Heart left ventricle (tissue), 13 donors: ENCODE results near the gene KCNJ6.

ENCODE experiments used
- CTCF ChIP-seq, 12 donors: fragments of 200-600 bp; sonication (generic) in 4 of 12; IDR thresholded peaks; one replicate each; pipeline versions ENCODE4 v1.5.0 to v1.8.0; 2018 to 2022; ENCODE audit warnings: antibody characterized with exemption in 12 of 12, mild to moderate bottlenecking in 5 of 12
- POLR2A ChIP-seq, 2 donors: fragments of 450-650 bp; IDR thresholded peaks; one replicate each; pipeline ENCODE4 v1.6.1; 2017; ENCODE audit warnings: antibody characterized with exemption in 2 of 2, mild to moderate bottlenecking in 2 of 2, moderate library complexity in 2 of 2
- donor health status: ischemic (EF 13 %, LVEDD 7.1; RV severe dilation, severe dysfunction).
- donor health status: DM: no; HTN: yes; CAD: no.
- donor health status: DM: no; HTN: no; CAD: no.
- donor health status: ischemic (EF 25% LVEDD 6.9; RV normal size, moderate dysfunction).
- donor health status: ischemic (EF 25% LVEDD 5.7; RV mildly dilated, moderate dysfunction).
- donor health status: ischemic (EF 35%, LVEDD 5.7; RV mildly dilated, moderate dysfunction).
- donor health status: nonischemic (EF 11% LVEDD 7.7; RV severe dilation, severe dysfunction).
- donor health status: DM: yes; HTN: yes; CAD: no.
- donor health status: PGD.
- donor health status: ischemic (EF 29% LVEDD 5.4; RV normal size, mild dysfunction).
- donor health status: nonischemic (EF 23%, LVEDD 6.1; RV moderate dilation, normal function).

- TF ChIP-seq CTCF (IDR thresholded peaks at IDR 0.05) (no peak), POLR2A (IDR thresholded peaks at IDR 0.05) (no peak)
Measured at GRCh38 chr21:37917612-37918011, 1.4 kb upstream of the KCNJ6 start.
